BLaER1 (cell line): ENCODE data around the gene KRT86.
A peak's percentile ranks its signal among the peaks of the same experiment; 100 is the strongest.

Experiments used
- H3K27ac ChIP-seq: shearing (Covaris generic); formaldehyde crosslinking; 2 replicates; pipeline ENCODE4 v1.8.1; 2022
- H3K27me3 ChIP-seq: shearing (Covaris generic); formaldehyde crosslinking; 2 replicates; pipeline ENCODE4 v1.8.1; 2022
- H3K36me3 ChIP-seq: shearing (Covaris generic); formaldehyde crosslinking; 2 replicates; pipeline ENCODE4 v1.8.1; 2022
- H3K4me1 ChIP-seq: shearing (Covaris generic); formaldehyde crosslinking; 2 replicates; pipeline ENCODE4 v1.8.1; 2022
- H3K4me2 ChIP-seq: shearing (Covaris generic); formaldehyde crosslinking; 2 replicates; pipeline ENCODE4 v1.8.1; 2022
- H3K4me3 ChIP-seq: shearing (Covaris generic); formaldehyde crosslinking; 2 replicates; pipeline ENCODE4 v1.8.1; 2022
- H3K9ac ChIP-seq: shearing (Covaris generic); formaldehyde crosslinking; 2 replicates; pipeline ENCODE4 v1.8.1; 2022
- H3K9me3 ChIP-seq: shearing (Covaris generic); formaldehyde crosslinking; 2 replicates; pipeline ENCODE4 v1.8.1; 2022
- H4K20me1 ChIP-seq: shearing (Covaris generic); formaldehyde crosslinking; 2 replicates; pipeline ENCODE4 v1.8.1; 2022
- Cebpa-rat ChIP-seq: shearing (Covaris generic); IDR thresholded peaks from 2 replicates; pipeline ENCODE4 v1.8.1; 2022

KRT86 gene

DNA sequence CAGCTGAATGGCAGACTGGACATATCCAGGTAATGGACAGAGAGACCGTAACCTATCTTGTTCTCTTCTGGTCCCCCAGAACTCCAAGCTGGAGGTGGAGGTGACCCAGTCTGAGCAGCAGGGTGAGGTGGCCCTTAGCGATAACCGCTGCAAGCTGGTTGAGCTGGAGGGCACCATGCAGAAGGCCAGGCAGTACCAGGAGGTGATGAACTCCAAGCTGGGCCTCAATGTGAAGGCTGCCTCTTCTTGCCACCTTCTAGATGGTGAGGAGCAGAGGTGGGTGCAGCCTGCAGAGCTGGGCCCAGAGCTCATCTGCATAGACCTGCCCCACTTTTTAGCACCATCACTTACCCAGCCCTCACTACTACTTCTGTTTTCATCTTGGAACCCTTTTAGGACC is 7.2 kb upstream of the KRT86 start:
- Histone ChIP-seq H3K27ac (no peak overlapping the region), H3K4me1 (no peaks in the 10 kb centered on the region), H3K9ac (no peak overlapping the region), H4K20me1 (no peaks in the 10 kb centered on the region), H3K27me3 (no peaks in the 10 kb centered on the region), H3K4me3 (no peak overlapping the region), H3K9me3 (peaks cover 7% of the 10 kb centered on the region), H3K4me2 (no peak overlapping the region), H3K36me3 (no peaks in the 10 kb centered on the region)
- no peak for TF ChIP-seq Cebpa-rat

DNA sequence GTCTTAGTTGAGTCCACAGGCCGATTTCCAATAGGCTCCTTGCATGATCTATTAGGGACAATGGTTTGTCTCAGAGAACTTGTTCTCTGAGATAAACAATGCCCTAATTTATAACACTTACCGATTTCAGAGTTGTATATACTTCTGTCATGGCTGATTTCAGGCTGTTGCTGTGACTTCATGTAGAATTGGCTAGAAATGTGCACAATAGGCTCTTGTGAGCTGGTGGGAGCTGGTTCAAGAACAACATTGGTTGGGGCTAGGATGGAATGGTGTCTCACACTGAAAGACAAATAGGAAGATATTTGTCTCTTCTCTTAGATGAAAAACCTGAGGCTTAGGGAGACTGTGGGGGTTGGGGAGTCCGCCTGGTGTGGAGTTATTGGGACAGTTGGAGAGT is 6.7 kb upstream of the KRT86 start:
- TF ChIP-seq Cebpa-rat, result no peak
- no peaks in the 10 kb centered on the region for H4K20me1 ChIP-seq
- H3K27ac ChIP-seq, result no peak overlapping the region
- H3K4me2 ChIP-seq, result no peak overlapping the region
- H3K9me3 ChIP-seq, result peaks cover 3% of the 10 kb centered on the region
- no peaks in the 10 kb centered on the region for H3K36me3 ChIP-seq
- no peaks in the 10 kb centered on the region for H3K4me1 ChIP-seq
- no peak overlapping the region for H3K9ac ChIP-seq
- H3K27me3 ChIP-seq, result no peaks in the 10 kb centered on the region
- H3K4me3 ChIP-seq, result no peak overlapping the region

- Histone ChIP-seq H3K4me1 (no peaks in the 10 kb centered on the region), H3K36me3 (no peaks in the 10 kb centered on the region), H3K9ac (no peak overlapping the region), H3K27me3 (no peaks in the 10 kb centered on the region), H3K4me2 (no peak overlapping the region), H3K4me3 (no peak overlapping the region), H3K9me3 (no peaks in the 10 kb centered on the region), H4K20me1 (no peaks in the 10 kb centered on the region), H3K27ac (no peak overlapping the region)
- TF ChIP-seq Cebpa-rat, result no peak
Measured at GRCh38 chr12:52268212-52268611, 6.2 kb upstream of the KRT86 start.

- H4K20me1 ChIP-seq, result no peaks in the 10 kb centered on the region
- no peaks in the 10 kb centered on the region for H3K4me1 ChIP-seq
- H3K4me2 ChIP-seq, result no peak overlapping the region
- no peaks in the 10 kb centered on the region for H3K36me3 ChIP-seq
- H3K4me3 ChIP-seq, result no peak overlapping the region
- H3K9ac ChIP-seq, result no peak overlapping the region
- no peak for TF ChIP-seq Cebpa-rat
- no peaks in the 10 kb centered on the region for H3K27me3 ChIP-seq
- H3K9me3 ChIP-seq, result no peaks in the 10 kb centered on the region
- no peak overlapping the region for H3K27ac ChIP-seq
Measured at GRCh38 chr12:52270541-52271070, 3.8 kb upstream of the KRT86 start.

- Histone ChIP-seq H3K36me3 (no peaks in the 10 kb centered on the region), H3K9me3 (no peaks in the 10 kb centered on the region), H3K27me3 (no peaks in the 10 kb centered on the region), H3K27ac (no peak overlapping the region), H3K4me2 (no peak overlapping the region), H3K4me3 (no peak overlapping the region), H3K4me1 (no peaks in the 10 kb centered on the region), H3K9ac (no peak overlapping the region), H4K20me1 (no peaks in the 10 kb centered on the region)
- TF ChIP-seq Cebpa-rat, result no peak
Measured at GRCh38 chr12:52271158-52271557, 3.3 kb upstream of the KRT86 start.

GRCh38 chr12:52275686-52276085 is 1.2 kb downstream of the KRT86 start:
- no peaks in the 10 kb centered on the region for H3K9me3 ChIP-seq
- no peaks in the 10 kb centered on the region for H4K20me1 ChIP-seq
- peaks cover under 1% of the 10 kb centered on the region for H3K4me1 ChIP-seq
- TF ChIP-seq Cebpa-rat, result no peak
- no peak overlapping the region for H3K4me2 ChIP-seq
- H3K36me3 ChIP-seq, result no peaks in the 10 kb centered on the region
- peaks cover 3% of the 10 kb centered on the region for H3K27me3 ChIP-seq
- no peak overlapping the region for H3K9ac ChIP-seq
- H3K4me3 ChIP-seq, result no peak overlapping the region
- H3K27ac ChIP-seq, result no peak overlapping the region

- no peaks in the 10 kb centered on the region for H4K20me1 ChIP-seq
- H3K27me3 ChIP-seq, result peaks cover 3% of the 10 kb centered on the region
- no peak overlapping the region for H3K27ac ChIP-seq
- TF ChIP-seq Cebpa-rat, result no peak
- no peak overlapping the region for H3K9ac ChIP-seq
- H3K4me1 ChIP-seq, result peaks cover 6% of the 10 kb centered on the region
- no peak overlapping the region for H3K4me3 ChIP-seq
- no peaks in the 10 kb centered on the region for H3K36me3 ChIP-seq
- H3K4me2 ChIP-seq, result no peak overlapping the region
- no peaks in the 10 kb centered on the region for H3K9me3 ChIP-seq
Measured at GRCh38 chr12:52277486-52278245, 3.2 kb downstream of the KRT86 start.

DNA sequence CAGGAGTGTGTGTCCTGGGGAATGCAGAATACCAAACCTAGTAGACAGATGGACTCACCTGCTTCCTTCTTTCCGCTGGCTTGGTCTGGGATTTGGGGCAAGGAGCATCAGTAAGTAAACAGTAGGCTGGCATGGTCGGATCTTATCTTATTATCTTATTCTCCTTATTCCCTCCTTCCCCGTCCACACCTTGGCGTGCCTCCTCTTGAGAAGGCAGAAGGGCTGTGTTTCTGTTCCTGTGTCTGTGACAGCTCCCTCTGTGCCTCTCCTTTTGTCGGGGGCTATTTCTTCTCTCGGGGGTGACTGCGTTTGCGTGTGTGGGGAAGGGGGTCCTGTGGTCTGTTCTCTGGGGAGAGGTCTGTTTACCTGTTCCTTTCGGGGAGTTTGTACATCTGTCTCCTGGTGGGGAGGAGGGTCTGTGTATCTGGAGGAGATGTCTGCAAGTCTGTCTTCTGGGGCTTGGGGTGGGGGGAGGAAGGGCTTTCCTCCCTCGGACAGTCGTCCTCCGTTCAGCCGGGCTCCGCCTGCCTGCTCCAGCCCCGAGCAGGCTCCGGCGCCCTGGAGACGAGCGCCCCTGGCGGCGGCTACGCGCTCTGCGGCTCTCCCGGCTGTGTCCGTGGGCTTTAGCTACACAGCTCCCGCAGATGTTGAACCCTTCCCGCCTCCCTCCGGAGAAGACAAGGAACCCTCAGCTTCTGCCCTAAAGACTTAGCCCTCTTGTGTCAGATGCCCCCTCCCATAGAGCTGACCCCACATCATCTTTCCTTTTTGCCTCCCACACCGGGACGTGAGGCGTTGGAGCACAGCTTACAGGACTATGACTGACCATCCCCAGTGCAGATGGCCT is 4.4 kb downstream of the KRT86 start:
- peak overlapping the region; percentile 16; the same call in 1 of the 2 replicates for H3K9ac ChIP-seq

GRCh38 chr12:52279422-52280318 is 5.2 kb downstream of the KRT86 start:
- no peaks in the 10 kb centered on the region for H3K9me3 ChIP-seq
- no peak overlapping the region for H3K4me3 ChIP-seq
- H3K9ac ChIP-seq, result no peak overlapping the region
- no peaks in the 10 kb centered on the region for H3K36me3 ChIP-seq
- TF ChIP-seq Cebpa-rat, result no peak
- peaks cover 3% of the 10 kb centered on the region for H3K27me3 ChIP-seq
- no peaks in the 10 kb centered on the region for H4K20me1 ChIP-seq
- no peak overlapping the region; the same call in 1 of the 2 replicates for H3K4me2 ChIP-seq
- H3K4me1 ChIP-seq, result peaks cover 6% of the 10 kb centered on the region
- H3K27ac ChIP-seq, result no peak overlapping the region

More for the DNA sequence above, 4.4 kb downstream of the KRT86 start:
- no peak overlapping the region for H3K27ac ChIP-seq
- TF ChIP-seq Cebpa-rat, result no peak
- H3K36me3 ChIP-seq, result no peaks in the 10 kb centered on the region
- no peaks in the 10 kb centered on the region for H3K9me3 ChIP-seq
- peak overlapping the region; percentile 75 for H3K4me2 ChIP-seq
- peaks cover 6% of the 10 kb centered on the region for H3K4me1 ChIP-seq
- H3K27me3 ChIP-seq, result peaks cover 3% of the 10 kb centered on the region
- peak overlapping the region; percentile 46; the same call in 1 of the 2 replicates for H3K4me3 ChIP-seq
- H4K20me1 ChIP-seq, result no peaks in the 10 kb centered on the region
